ENCODE results near the gene ZFP69.

The ZFP69 gene

GRCh38 chr1:40508375-40509341 is 31.6 kb downstream of the ZFP69 start, which contains the start of gene EXO5:
Gene EXO5, plus strand, starts transcription at chr1:40508767. Its CDS starts 5,778 bp downstream, at chr1:40514545.
- FAIRE-seq, result peak; percentile 27

- no peak for FAIRE-seq
Observed at GRCh38 chr1:40519517-40519916, 42.4 kb downstream of the ZFP69 start.

- FAIRE-seq, result no peak
Observed at GRCh38 chr1:40530735-40531380, 53.8 kb downstream of the ZFP69 start.

- FAIRE-seq, result peak; percentile 97
Observed at GRCh38 chr1:40531381-40532061, 54.4 kb downstream of the ZFP69 start, which contains the start of gene ZNF684. Gene ZNF684, plus strand, starts transcription at chr1:40531637. Its CDS starts 1,530 bp downstream, at chr1:40533167.

- FAIRE-seq, result no peak
Observed at GRCh38 chr1:40532062-40532389, 54.9 kb downstream of the ZFP69 start.

- peak; percentile 67 for FAIRE-seq
Observed at GRCh38 chr1:40532844-40533424, 55.8 kb downstream of the ZFP69 start.

- no peak for FAIRE-seq
Observed at GRCh38 chr1:40534589-40534988, 57.5 kb downstream of the ZFP69 start.

GRCh38 chr1:40535732-40536131 is 58.6 kb downstream of the ZFP69 start:
- no peak for FAIRE-seq

- no peak for FAIRE-seq
Observed at GRCh38 chr1:40539338-40539737, 62.2 kb downstream of the ZFP69 start.
